Retinal pigment epithelial cell (primary cell): Measurements from ENCODE around the gene MAP3K9.

Source experiments
- DNase-seq: peaks from one replicate; pipeline ENCODE4 v3.0.0-alpha.2; 2010; ENCODE audit warnings: low read depth
- H3K4me3 ChIP-seq: 2 replicates; pipeline ENCODE4 v1.5.1; 2011; ENCODE audit warnings: mild to moderate bottlenecking, low read length, control low read depth, moderate library complexity
- CTCF ChIP-seq: conservative IDR thresholded peaks from 2 replicates; pipeline ENCODE4 v1.5.1; 2011; ENCODE audit warnings: low read depth, low read length, control low read depth, inconsistent platforms

MAP3K9 gene

GRCh38 chr14:70701610-70702009 is 107.7 kb downstream of the MAP3K9 start:
- no peak for TF ChIP-seq CTCF
- no peak overlapping the region for H3K4me3 ChIP-seq
- no peak for DNase-seq

- H3K4me3 ChIP-seq: no peak overlapping the region
- no peak for TF ChIP-seq CTCF
- DNase-seq: no peak
These were observed 108.2 kb downstream of the MAP3K9 start for GRCh38 chr14:70700955-70701585.

- TF ChIP-seq CTCF: no peak
- no peak for DNase-seq
- no peak overlapping the region for H3K4me3 ChIP-seq
These were observed 109.7 kb downstream of the MAP3K9 start for GRCh38 chr14:70699646-70700045.

GRCh38 chr14:70698288-70698687 is 111.0 kb downstream of the MAP3K9 start:
- no peak overlapping the region for H3K4me3 ChIP-seq
- DNase-seq: no peak
- TF ChIP-seq CTCF: no peak

GRCh38 chr14:70697701-70698100 is 111.6 kb downstream of the MAP3K9 start:
- TF ChIP-seq CTCF: no peak
- no peak overlapping the region for H3K4me3 ChIP-seq
- DNase-seq: no peak

- no peak for TF ChIP-seq CTCF
- no peak overlapping the region for H3K4me3 ChIP-seq
- no peak for DNase-seq
These were observed 113.3 kb downstream of the MAP3K9 start for GRCh38 chr14:70696026-70696425.

GRCh38 chr14:70692210-70692609 is 117.1 kb downstream of the MAP3K9 start:
- H3K4me3 ChIP-seq: no peak overlapping the region
- TF ChIP-seq CTCF: no peak
- DNase-seq: no peak
